ENCODE measurements around the gene PDGFRB. TPM values are rescaled to one million over a fixed set of nuclear protein-coding genes. Genes with fewer than 3 reads are reported as not detected.

The PDGFRB gene
- polyA plus RNA-seq, 1 experiment, result 276 TPM

GRCh38 chr5:150158170-150158949 lies 2.7 kb upstream of the PDGFRB start:
- CTCF ChIA-PET, result interaction anchor here (0.9 to 2.9 kb wide), 8 partner anchors 10 to 193 kb away, joined by 3 to 15 read pairs (median 5); no protein-coding TSS in a partner anchor
- DNase-seq (ENCODE audit: low read depth), result no peak
- TF ChIP-seq CTCF (IDR thresholded peaks at IDR 0.05; ENCODE audit: insufficient read depth, low read depth, low read length), result no peak
- no peaks in the 10 kb centered on the region for H3K27me3 ChIP-seq (ENCODE audit: control insufficient read depth, insufficient read depth, low read length)
- POLR2A ChIA-PET, result interaction anchor here (0.7 kb wide), 1 partner anchor 10 kb away, joined by 3 read pairs; no protein-coding TSS in a partner anchor
- no peaks in the 10 kb centered on the region for H3K36me3 ChIP-seq (ENCODE audit: control insufficient read depth, insufficient read depth, low read length)
- no peak overlapping the region for H3K4me3 ChIP-seq (ENCODE audit: low read depth, low read length)

DNA sequence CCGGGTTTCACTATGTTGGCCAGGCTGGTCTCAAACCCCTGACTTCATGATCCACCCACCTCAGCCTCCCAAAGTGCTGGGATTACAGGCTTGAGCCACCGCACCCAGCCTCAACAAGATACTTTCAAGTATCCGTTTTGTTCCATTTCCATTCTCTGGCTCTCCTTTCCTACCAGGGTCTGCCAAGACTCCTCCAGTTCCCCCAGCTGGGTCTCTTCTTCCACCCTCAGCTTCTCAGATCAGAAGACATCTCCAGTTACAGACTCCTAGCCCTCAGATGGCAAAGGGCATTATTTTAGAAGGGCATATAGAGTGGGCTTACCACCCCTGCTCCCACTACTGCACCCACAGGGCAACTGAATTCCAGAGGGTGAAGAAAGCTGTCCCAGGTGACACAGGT lies 1.5 kb upstream of the PDGFRB start:
- no peak overlapping the region for H3K4me3 ChIP-seq (ENCODE audit: low read depth, low read length)
- peaks cover 7% of the 10 kb centered on the region for H3K36me3 ChIP-seq (ENCODE audit: control insufficient read depth, insufficient read depth, low read length)
- ChIA-PET POLR2A (no interaction called here), CTCF (interaction anchor here (0.9 to 2.9 kb wide), 4 partner anchors 11 to 156 kb away, joined by 3 to 15 read pairs (median 3); partner anchors contain the start of genes HMGXB3 and TIGD6)
- H3K27me3 ChIP-seq (ENCODE audit: control insufficient read depth, insufficient read depth, low read length), result no peaks in the 10 kb centered on the region
- DNase-seq (ENCODE audit: low read depth), result no peak
- TF ChIP-seq CTCF (IDR thresholded peaks at IDR 0.05; ENCODE audit: insufficient read depth, low read depth, low read length), result no peak

GRCh38 chr5:150156540-150156939 lies 895 bp upstream of the PDGFRB start:
- ChIA-PET POLR2A (interaction anchor here (1.5 kb wide), 1 partner anchor 13 kb away, joined by 8 read pairs; no protein-coding TSS in a partner anchor), CTCF (interaction anchor here (0.9 to 2.6 kb wide), 3 partner anchors 25 to 156 kb away, joined by 3 to 9 read pairs (median 3); partner anchors contain the start of genes HMGXB3 and TIGD6)
- no peak for DNase-seq (ENCODE audit: low read depth)
- Histone ChIP-seq H3K36me3 (ENCODE audit: control insufficient read depth, insufficient read depth, low read length) (peaks cover 7% of the 10 kb centered on the region), H3K27me3 (ENCODE audit: control insufficient read depth, insufficient read depth, low read length) (no peaks in the 10 kb centered on the region), H3K4me3 (ENCODE audit: low read depth, low read length) (no peak overlapping the region)
- TF ChIP-seq CTCF (IDR thresholded peaks at IDR 0.05; ENCODE audit: insufficient read depth, low read depth, low read length), result no peak

- no peak for TF ChIP-seq CTCF (IDR thresholded peaks at IDR 0.05; ENCODE audit: insufficient read depth, low read depth, low read length)
- ChIA-PET CTCF (interaction anchor here (0.6 to 3.4 kb wide), 10 partner anchors 11 to 44 kb away, joined by 3 to 24 read pairs (median 6); no protein-coding TSS in a partner anchor), POLR2A (interaction anchor here (0.6 to 1.5 kb wide), 5 partner anchors 12 to 278 kb away, joined by 3 to 8 read pairs (median 4); no protein-coding TSS in a partner anchor)
- Histone ChIP-seq H3K36me3 (ENCODE audit: control insufficient read depth, insufficient read depth, low read length) (peaks cover 7% of the 10 kb centered on the region), H3K27me3 (ENCODE audit: control insufficient read depth, insufficient read depth, low read length) (no peaks in the 10 kb centered on the region), H3K4me3 (ENCODE audit: low read depth, low read length) (peak overlapping the region; percentile 88)
- DNase-seq (ENCODE audit: low read depth), result no peak
Measured at GRCh38 chr5:150156027-150156368, 353 bp upstream of the PDGFRB start.

GRCh38 chr5:150154618-150155128 lies 972 bp downstream of the PDGFRB start:
- H3K4me3 ChIP-seq (ENCODE audit: low read depth, low read length), result peak overlapping the region; percentile 88
- H3K27me3 ChIP-seq (ENCODE audit: control insufficient read depth, insufficient read depth, low read length), result no peaks in the 10 kb centered on the region
- ChIA-PET CTCF (interaction anchor here (1.0 to 3.4 kb wide), 10 partner anchors 9 to 64 kb away, joined by 4 to 24 read pairs (median 8); no protein-coding TSS in a partner anchor), POLR2A (interaction anchor here (0.7 to 1.2 kb wide), 3 partner anchors 12 to 154 kb away, joined by 4 to 6 read pairs (median 5); no protein-coding TSS in a partner anchor)
- no peak for DNase-seq (ENCODE audit: low read depth)
- no peak; the same call in 1 of the 2 replicates for TF ChIP-seq CTCF (IDR thresholded peaks at IDR 0.05; ENCODE audit: insufficient read depth, low read depth, low read length)
- H3K36me3 ChIP-seq (ENCODE audit: control insufficient read depth, insufficient read depth, low read length), result peaks cover 9% of the 10 kb centered on the region

Measured in BJ (cell line).